HG02973 (cell line): ENCODE measurements around the gene PCED1A.

ENCODE experiments used
- ATAC-seq: cut with Tn5 transposase; IDR thresholded peaks from one replicate; pipeline ENCODE4 v1.9.1; 2021; ENCODE audit warnings: moderate library complexity; ENCODE audit not compliant: unreplicated experiment

PCED1A gene

DNA sequence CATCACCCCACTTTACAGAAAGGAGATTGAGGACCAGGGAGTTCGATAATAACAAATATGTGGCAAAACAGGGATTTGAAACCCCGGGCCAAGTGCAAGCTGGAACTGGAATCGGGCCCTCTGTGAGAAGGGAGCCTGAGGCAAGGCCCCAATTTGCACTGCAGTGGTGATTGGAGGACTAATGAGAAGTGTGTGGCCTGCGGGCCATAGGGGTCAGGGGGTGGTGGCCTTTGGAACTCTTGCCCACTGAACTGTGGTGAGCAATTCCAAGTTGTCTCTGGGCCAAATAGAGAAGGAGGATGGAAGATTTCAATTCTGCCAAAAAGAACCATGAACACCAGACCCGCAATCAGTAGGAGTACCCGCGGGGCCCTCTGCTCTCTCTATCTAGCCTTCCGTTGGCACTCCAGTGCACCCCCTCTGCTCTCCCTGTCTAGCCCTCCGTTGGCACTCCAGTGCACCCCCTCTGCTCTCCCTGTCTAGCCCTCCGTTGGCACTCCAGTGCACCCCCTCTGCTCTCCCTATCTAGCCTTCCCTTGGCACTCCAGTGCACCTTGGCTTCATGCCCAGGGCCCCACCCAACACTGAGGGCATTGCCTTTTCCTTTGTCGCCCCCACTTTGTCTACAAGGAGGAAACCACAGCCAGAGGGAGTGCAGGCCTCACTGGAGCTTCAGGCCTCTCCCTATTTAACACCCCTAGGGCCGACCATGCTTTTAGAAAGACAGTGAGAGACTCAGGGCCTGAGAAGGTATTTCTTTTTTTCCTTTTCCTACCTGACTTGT is 26.8 kb upstream of the PCED1A start:
- ATAC-seq = no peak

DNA sequence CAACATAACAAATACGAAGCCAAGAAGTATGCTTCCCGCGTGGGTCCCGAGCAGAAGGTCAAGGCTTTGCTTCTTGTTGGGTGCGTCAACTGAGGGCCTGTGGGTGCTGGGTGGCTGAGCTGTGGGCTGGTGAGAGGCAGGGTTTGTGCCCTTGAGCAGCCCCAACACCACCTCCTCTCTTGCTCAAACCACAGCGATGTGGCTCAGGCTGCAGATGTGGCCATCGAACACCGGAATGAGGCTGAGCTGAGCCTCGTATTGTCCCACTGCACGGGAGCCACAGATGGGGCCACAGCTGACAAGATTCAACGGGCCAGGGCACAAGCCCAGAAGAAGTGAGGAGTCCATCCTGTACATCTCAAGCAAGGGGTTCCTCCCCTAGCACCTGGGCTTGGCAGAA is 25.8 kb upstream of the PCED1A start:
- ATAC-seq = no peak

DNA sequence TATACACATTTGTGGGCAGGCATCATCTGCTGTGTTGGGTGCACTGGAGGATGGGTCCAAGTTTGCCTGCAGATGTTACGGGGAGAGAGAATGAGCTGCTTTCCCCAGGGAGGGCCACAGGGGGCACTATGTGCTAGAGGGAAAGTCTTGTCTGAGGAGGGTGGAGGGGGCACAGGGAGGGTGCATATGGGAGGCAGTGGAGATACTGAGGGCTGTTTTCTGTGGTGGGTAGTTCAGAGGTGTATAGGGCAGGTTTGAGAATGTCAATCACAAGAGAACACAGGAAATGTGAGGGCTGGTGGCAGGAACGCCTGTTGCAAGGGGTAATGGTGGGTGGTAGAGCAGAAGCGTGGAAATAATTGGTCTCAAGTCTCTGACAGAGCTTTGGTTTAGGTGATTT is 25.2 kb upstream of the PCED1A start:
- ATAC-seq = no peak

DNA sequence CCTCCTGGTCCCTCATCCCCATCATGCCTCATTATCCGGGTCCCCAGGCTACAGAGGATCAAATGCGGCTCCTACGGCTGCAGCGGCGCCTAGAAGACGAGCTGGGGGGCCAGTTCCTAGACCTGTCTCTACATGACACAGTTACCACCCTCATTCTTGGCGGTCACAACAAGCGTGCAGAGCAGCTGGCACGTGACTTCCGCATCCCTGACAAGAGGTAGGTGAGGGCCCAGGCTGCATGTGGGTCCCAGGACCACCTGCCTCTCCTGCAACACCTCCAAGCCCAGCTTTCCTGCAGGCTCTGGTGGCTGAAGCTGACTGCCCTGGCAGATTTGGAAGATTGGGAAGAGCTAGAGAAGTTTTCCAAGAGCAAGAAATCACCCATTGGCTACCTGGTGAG is 24.6 kb upstream of the PCED1A start:
- ATAC-seq = no peak

DNA sequence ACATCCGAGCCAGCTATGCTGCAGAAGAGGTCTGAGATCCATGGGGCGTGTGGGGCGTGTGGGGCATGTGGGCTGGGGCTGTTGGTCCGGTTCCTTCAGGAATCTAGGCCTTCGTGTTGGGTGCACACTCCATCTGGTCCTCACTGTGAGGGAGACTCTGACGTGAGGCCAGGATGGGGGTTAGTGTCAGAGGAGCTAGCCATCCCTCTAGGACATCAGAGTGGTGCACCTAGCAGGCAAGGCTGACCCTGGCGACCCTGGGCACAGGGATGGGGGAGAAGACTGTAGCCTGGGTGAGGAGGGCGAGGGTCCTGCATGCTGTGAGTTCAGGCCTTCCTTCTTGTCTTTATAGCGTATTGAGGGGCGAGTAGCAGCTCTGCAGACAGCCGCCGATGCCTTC is 24.2 kb upstream of the PCED1A start:
- ATAC-seq = no peak

DNA sequence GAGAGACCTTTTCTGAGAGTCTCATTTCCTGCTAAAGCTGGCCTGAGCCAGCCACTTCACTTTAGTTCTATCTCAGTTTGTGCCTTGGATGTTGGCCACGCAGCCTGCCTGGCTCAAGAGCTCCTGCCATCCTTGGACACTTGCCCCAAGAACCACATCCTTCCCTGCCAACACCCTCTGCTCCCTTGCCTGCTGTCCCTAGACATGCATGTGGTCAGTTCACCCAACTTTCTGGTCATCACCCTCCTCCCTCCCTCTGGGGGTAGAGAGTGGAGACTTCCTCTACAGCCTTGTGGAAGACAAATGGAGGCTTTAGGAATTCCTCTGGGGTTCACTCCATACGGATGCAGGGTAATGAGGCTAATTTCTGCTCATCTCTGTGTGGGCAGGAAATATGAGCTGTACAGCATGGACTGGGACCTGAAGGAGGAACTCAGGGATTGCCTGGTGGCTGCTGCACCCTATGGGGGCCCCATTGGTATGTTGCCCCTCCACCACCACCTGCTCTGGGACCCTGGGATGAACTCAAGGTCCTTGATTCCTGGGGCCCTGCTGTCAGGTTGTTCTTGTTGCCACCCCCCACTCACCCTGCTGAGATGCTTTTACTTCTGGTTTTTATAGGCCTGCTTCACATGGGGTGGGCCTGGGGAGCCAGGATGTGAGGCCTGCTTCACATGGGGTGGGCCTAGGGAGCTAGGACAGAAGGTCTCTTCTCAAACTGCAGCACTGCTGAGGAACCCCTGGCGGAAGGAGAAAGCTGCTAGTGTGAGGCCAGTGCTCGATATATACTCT is 19.1 kb upstream of the PCED1A start:
- no peak for ATAC-seq

DNA sequence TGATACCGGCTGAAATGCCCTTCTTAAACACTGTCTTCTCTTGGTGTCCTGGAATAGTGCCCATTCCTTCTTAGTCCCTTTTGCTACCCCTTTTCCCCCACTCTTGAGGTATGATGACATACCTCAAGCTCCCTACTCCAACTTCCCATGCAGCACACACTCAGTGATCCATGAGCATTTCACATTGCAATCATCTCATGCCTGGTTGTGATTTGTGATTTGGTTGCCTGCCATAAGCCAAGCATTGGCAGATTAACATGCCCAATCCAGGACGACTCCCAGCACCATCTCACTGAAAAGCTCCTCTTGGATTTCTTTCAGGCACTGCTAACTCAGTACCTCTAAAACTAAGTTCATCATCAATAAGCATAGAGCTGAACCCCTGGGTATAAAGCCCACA is 18.1 kb upstream of the PCED1A start:
- ATAC-seq = no peak

DNA sequence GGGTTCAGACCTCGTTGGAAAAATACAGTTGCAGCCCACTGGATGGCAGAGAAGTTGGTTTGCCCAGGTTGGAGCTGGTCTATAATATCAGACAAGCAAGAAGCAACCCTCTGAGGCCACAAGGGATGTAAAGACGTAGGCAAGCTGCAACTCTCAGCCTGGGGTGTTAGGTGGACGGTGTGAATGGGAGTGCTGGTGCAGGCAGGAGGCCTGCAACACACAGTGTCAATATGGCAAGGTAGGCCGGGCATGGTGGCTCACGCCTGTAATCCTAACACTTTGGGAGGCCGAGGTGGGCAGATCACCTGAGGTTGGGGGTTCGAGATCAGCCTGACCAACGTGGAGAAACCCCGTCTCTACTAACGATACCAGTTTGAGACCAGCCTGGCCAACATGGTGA is 10.6 kb upstream of the PCED1A start:
- ATAC-seq = no peak

DNA sequence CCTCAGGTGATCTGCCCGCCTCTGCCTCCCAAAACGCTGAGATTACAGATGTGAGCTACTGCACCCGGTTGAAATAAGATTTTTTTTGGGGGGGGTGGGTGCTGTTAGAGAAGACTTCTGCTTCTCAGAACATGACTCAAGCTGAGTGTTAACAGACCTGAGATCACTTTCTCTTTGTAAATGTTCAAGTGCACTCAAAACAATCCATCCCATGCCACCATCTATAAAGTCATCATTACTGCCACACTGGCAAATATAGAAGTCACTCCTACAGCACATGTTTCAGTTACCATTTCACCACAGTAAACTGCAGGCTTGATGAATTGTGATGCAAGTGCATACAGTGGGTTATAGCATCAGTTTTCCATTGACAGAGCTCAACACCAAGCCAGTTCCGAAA is 9.1 kb upstream of the PCED1A start:
- ATAC-seq = no peak

DNA sequence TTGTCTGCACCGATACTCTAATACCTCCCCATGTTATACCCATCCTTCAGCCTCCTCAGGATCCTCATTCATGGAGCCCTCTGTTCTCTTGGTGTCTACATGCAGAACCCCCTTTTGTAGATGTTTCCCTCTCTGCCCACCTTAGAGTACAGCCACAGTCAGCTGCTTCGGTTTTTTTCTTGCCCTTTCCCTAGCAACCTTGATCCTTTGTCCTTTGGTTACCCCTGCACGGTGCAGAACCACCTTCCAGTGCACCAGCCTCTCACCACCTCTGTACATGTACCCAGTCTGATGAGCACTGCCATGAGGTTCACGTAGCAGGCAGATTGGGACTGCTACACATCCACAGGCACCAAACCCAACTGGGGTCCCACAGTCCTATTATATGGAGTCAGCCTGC is 7.3 kb upstream of the PCED1A start:
- ATAC-seq = no peak

DNA sequence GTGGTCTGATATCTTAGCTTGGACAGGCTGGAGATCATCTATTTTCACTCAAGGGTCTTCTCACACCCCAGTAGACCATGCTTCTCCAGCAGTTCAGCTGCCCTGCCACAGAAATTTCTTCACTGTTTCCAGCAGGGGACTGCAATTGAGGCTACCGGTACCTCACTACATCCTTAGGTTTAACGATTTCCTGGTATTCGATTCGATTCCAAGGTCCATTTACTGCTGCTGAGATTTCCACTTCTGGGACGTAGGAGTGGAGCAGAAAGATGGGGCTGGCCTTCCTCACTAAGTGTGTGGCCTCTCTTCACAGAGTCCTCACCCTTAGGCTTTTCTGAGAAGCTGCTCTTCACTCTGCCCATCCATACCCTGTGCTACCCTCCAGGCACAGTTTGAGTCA is 6.2 kb upstream of the PCED1A start:
- no peak for ATAC-seq

DNA sequence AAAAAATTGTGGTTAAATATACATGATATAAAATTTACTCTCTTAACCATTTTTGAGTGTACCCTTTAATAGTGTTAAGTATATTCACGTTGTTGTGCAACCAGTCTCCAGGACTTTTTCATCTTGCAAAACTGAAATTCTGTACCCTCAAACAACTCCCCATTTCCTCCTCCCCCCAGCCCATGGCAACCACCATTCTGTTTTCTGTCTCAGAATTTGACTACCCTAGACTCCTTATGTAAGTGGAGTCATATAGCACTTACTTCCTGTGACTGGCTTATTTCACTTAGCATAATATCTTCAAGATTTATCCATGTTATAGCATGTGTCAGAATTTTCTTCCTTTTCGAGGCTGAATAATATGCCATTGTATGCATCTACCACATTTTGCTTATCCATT is 5.2 kb upstream of the PCED1A start:
- no peak for ATAC-seq

DNA sequence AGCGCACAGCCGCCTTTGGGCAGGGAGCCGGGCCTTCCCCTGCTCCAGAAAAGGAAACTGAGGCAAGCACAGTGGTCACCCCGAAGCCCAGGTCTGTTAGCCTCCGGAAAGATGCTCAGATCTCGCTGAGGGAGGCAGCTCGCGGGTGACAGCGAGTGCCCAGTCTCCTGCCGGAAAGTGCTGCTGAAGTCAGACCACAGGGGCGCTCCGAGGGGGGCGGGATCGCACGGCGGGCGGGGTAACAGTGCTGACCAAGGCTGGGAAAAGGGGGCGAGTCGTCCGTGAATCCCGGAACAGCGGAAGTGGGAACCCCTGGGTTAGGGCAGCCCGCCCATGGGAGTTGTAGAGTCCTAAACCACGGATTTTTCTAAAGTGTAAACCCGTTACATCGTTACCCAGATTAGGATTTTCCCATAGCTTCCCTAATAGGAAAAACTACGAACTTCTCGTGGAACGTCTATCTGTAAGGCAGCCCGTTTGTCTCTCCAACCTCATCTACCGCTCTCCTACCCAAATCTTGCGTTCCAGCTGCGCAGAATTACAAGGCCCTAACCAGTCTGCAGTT is 594 bp upstream of the PCED1A start:
- ATAC-seq = peak; percentile 27

DNA sequence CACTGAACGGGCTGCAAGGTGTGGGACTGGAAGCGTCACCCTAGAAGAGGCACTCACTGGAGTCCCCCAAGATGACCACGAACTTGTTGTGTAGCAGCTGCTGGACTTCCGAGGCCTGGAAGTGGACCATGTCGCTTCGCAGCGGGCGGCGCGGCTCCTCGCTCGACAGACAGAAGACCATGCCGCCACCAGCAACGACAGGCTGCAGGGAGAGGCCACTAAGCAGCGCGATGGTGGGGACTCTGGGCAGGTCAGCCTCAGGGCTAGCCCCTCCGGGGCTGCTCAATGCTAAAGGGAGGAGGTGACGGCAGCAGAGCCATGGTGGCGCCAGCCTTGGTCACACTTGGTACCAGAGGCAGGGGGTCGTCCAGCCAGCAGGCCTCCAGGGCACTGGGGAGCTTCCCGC is 720 bp downstream of the PCED1A start:
- ATAC-seq = no peak

DNA sequence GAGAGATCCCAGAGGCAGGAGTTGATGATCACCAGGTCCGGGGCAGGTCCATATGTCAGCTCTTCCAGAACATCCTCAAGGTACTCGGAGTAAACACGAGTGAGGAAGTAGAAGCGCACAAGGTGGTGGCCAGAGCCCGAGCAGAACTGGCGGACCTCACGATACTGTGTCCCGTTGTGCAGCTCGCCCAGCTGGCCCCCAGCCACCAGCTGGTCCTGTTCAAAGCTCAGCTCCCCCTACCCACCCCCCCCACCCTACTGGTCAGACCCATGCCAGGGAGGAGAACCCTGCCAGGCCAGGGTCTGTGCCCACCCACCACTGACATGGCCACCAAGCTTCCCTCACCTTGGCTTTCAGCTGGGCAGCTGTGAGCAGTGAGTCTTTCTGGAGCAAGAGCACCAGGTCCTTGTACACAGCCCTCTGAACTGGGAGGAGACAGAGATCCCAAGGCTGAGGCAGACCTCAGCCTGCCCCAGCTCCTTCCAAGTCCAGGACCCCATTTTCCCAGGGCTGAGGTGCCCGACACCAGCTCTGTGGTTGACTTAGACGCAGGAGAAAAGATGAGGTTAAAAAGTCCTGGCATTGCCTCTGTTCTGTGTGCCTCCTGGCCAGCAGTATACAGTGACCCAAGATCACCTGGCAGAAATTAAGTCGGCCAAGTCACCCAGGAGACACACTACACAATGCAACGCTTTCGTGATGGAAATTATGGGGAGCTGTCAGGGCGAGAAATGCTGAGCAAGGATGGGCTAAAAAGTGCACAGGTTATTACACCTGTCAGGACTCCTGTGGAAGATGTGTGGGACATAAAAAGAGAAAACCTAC is 1.4 kb downstream of the PCED1A start:
- ATAC-seq = no peak

DNA sequence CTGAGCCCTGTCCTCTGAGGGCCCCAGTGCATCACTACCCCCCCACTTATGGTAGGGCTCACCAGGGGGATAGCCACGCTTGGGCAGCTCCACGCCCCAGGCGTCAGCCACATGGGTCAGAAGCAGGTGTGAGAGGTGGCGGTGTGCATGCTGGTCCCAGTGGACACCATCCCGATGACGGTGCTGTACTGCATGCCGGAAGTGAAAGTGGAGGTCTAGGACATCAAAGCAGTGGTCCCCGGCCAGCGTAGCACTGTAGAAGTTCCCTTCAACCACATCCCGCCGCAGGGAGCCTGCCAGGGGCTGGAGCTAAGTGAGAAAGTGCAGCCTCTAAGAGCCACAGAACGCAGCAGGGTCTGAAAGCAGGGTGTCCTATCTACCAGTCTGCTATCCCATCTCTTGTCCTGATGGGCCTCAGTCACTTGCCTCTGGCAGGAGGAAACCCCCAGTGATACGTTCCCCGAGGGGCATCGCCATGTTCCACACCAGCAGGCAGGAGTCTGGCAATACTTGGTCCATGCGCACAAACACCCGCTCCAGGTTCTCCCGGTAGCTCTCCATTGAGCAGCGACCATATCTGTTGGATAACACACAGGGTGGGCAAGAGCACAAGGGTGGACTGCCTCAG is 2.2 kb downstream of the PCED1A start:
- no peak for ATAC-seq

DNA sequence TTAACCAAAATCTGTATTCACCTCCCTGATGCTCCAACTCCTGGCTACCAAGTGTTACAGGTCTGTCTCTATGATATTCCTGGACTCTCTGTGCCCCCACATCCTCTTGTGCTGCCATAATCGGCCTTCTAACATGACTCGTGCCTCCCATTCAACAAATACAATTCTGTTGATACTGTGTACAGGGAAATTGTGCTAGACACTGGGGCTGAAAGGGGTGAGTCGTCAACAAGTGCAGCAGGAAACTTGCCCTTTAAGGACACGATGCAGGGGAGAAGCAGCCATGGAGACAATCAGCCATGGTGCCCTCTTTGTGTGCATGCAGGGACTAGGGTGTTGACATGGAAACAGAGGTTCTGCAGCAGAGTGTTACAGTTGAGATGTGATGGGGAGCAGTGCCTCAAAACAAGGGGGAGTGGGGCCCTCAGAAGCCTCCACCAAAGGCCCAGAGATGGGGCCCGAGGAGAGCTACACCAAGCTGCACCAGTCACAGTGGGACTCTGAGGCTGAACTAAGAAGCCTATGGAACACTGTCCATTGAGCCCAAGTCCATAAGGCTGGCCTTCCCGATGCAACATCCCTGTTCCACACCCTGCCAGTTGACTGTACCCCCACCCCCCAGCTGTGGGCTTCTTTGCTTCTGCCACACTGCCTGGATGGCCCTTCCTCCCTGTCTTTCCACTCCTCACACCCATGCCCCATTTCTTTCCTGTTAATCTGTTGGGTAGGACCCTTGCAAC is 3.1 kb downstream of the PCED1A start:
- ATAC-seq = no peak

DNA sequence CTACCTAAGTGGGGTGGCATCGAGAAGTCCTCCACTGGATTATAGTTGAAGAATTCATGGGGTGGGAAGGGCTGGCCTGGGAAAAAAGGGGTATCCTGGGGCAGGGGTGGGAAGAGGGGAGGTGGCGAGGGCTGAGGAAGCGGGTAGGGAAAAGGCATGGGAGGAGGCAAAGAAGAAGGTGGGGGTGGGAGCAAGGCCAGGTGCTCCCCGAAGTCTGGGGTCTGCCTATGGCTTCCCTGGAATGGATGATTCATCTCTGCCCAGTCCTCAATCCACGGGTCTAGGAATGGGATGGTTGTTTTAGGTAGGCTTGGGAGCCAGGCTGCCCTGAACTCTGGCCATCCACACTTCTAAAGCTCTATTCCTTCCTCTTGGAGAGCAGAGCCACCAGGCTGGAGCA is 4.4 kb downstream of the PCED1A start:
- ATAC-seq = no peak

DNA sequence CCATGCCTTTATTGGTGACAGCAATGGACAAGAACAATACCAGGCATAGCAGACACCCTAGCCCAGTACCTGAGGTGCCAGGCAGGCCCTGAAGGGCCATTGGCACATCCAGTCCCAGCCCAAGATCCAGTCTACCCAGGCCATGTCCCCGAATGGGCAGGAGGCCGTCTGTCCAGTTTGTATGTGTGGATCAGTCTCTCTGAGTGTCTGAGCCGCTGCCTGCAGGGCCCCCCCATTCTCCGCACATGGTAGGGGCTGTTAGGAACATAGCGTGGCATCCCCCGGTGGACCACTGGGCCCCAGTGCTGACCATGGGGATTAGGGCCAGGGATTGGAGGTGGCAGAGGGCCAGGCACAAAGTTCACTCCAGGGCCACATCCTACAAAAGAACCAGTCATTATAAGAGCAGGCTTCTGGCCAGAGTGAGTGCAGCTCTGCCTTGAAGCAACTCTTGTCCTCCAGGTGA is 5.1 kb downstream of the PCED1A start:
- no peak for ATAC-seq
